RWPE2 (cell line): ENCODE results near the gene HTT.

Experiments used
- ATAC-seq: fragments of 200-7000 bp; cut with Tn5 transposase; 3 replicates; pipeline ENCODE4 v1.9.1; 2021; ENCODE audit warnings: low read depth
- DNase-seq: peaks from one replicate; pipeline ENCODE4 v3.0.0-alpha.2; 2020; ENCODE audit warnings: low spot score
- H3K27ac ChIP-seq: fragments of 450-650 bp; 2 replicates; pipeline ENCODE4 v1.5.1; 2017; ENCODE audit warnings: mild to moderate bottlenecking; ENCODE audit not compliant: poor library complexity, severe bottlenecking
- H3K27me3 ChIP-seq: fragments of 250-450 bp; sonication (Bioruptor Pico); 2 replicates; pipeline ENCODE4 v1.5.1; 2021; ENCODE audit warnings: mild to moderate bottlenecking, moderate library complexity; ENCODE audit not compliant: insufficient read depth, poor library complexity, severe bottlenecking
- H3K36me3 ChIP-seq: fragments of 250-450 bp; sonication (Bioruptor Pico); 2 replicates; pipeline ENCODE4 v1.5.1; 2020; ENCODE audit warnings: low read depth, mild to moderate bottlenecking, moderate library complexity
- H3K4me1 ChIP-seq: fragments of 250-450 bp; sonication (Bioruptor Pico); 2 replicates; pipeline ENCODE4 v1.5.1; 2021; ENCODE audit warnings: mild to moderate bottlenecking, moderate library complexity; ENCODE audit not compliant: insufficient read depth, poor library complexity, severe bottlenecking
- H3K4me3 ChIP-seq: fragments of 250-450 bp; sonication (Bioruptor Pico); 2 replicates; pipeline ENCODE4 v1.5.1; 2021; ENCODE audit warnings: mild to moderate bottlenecking, moderate library complexity; ENCODE audit not compliant: severe bottlenecking
- H3K9me3 ChIP-seq: fragments of 250-450 bp; sonication (Bioruptor Pico); 2 replicates; pipeline ENCODE4 v1.5.1; 2021; ENCODE audit warnings: mild to moderate bottlenecking, moderate library complexity; ENCODE audit not compliant: severe bottlenecking
- TF ChIP-seq, protein P1 (sequence below): fragments of 450-650 bp; IDR thresholded peaks from one replicate; pipeline ENCODE4 v1.5.1; 2017; ENCODE audit warnings: mild to moderate bottlenecking, moderate library complexity; ENCODE audit not compliant: poor library complexity, severe bottlenecking

Gene HTT

DNA sequence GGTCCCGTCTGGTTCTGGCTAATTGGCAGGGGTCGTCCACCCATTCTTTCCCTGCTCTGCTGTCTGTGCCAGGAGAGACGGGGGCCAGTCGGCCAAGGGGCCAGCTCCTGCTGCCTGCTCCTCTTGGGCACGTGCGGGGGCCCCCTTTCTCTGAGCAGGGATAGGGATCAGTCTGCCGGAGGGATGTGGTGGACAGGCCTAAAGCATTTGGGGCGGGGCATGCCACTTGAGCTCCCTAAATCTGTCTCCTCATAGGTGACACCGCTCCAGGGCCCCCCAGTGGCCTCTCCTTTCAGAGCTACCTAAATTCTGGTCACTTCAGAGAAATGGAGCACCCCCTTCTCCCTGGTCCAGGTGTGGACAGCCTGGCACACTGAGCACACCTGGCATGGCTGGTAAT is 170.3 kb downstream of the HTT start:
- no peaks in the 10 kb centered on the region for H3K4me1 ChIP-seq
- no peak overlapping the region for H3K4me3 ChIP-seq
- ATAC-seq (no peak), DNase-seq (no peak)
- H3K9me3 ChIP-seq, result no peaks in the 10 kb centered on the region
- H3K36me3 ChIP-seq, result peaks cover 4% of the 10 kb centered on the region; the same call in 1 of the 2 replicates
- TF ChIP-seq, protein P1, sequence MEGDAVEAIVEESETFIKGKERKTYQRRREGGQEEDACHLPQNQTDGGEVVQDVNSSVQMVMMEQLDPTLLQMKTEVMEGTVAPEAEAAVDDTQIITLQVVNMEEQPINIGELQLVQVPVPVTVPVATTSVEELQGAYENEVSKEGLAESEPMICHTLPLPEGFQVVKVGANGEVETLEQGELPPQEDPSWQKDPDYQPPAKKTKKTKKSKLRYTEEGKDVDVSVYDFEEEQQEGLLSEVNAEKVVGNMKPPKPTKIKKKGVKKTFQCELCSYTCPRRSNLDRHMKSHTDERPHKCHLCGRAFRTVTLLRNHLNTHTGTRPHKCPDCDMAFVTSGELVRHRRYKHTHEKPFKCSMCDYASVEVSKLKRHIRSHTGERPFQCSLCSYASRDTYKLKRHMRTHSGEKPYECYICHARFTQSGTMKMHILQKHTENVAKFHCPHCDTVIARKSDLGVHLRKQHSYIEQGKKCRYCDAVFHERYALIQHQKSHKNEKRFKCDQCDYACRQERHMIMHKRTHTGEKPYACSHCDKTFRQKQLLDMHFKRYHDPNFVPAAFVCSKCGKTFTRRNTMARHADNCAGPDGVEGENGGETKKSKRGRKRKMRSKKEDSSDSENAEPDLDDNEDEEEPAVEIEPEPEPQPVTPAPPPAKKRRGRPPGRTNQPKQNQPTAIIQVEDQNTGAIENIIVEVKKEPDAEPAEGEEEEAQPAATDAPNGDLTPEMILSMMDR, result no peak
- H3K27ac ChIP-seq, result no peak overlapping the region
- H3K27me3 ChIP-seq, result no peaks in the 10 kb centered on the region

DNA sequence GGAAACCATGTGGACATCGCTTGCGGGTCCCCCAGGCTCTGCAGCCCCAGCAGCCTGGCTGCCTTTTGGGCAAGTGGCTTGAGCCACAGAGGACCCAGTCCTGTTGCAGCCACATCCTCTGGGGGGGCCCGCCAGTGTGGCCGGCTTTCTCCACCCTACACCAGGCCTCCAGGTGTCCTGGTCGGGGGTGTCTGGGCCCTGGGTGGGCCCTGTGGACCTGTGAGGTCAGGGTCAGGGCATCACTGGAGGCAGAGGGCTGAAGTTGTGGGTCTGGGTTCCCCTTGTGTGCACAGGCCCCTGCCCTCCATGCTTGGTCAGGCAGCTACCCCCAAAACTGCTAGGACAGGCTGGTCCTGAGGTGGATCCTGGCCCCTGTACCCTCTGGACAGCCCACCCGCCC is 171.2 kb downstream of the HTT start:
- TF ChIP-seq, protein P1, result no peak
- Histone ChIP-seq H3K9me3 (no peaks in the 10 kb centered on the region), H3K4me3 (no peak overlapping the region), H3K36me3 (no peaks in the 10 kb centered on the region), H3K27me3 (no peaks in the 10 kb centered on the region), H3K27ac (no peak overlapping the region), H3K4me1 (no peaks in the 10 kb centered on the region)
- no peak for DNase-seq
- no peak for ATAC-seq

DNA sequence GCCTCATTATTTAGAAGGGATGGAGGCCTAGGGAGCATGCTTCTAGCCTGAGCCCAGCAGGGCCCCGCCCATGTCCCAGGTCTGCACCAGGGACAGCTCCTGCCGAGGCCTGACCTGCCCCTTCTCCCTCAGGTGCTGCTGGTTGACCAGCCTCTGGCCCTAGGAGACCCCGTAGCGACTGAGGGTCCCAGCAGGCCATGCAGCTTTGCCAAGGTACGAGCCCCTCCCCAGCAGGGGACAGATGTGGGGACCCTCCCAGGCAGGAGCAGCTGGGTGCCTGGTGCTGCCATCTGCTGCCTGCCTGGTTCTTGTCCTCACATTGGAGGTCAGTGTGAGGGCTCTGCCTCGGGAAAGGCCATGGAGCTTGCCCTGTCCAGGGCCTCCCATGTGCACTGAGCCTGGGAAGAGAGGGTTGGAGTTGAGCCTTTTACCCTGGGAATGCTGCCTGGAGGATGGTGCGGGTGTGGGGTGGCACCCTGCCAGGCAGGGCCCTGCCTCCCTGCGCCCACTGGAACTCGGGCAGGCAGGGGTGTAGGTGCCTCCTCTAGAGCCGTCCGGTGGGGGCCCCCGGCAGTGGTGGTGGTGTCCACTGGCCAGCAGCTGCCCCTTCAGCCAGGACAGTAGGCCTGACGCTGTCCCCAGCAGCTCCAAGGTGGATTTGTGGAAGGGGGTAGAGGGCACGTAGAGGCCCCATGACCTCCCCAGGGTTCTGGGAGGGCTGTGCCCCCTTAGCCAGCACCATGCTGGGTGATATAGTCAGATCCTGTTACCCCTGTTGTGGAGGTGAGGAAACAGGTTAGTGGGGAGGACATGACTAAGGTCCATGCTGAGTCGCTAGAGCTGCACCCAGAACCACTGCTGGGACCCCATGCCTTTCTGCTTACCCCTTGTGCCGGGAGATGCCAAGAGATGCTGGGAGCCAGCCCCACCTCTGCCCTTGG is 172.2 kb downstream of the HTT start:
- no peaks in the 10 kb centered on the region for H3K36me3 ChIP-seq
- H3K27ac ChIP-seq, result no peak overlapping the region
- no peak for ATAC-seq
- H3K27me3 ChIP-seq, result no peaks in the 10 kb centered on the region
- TF ChIP-seq, protein P1, result peak; percentile 10
- H3K4me1 ChIP-seq, result no peaks in the 10 kb centered on the region
- DNase-seq, result no peak
- no peaks in the 10 kb centered on the region for H3K9me3 ChIP-seq
- no peak overlapping the region for H3K4me3 ChIP-seq

DNA sequence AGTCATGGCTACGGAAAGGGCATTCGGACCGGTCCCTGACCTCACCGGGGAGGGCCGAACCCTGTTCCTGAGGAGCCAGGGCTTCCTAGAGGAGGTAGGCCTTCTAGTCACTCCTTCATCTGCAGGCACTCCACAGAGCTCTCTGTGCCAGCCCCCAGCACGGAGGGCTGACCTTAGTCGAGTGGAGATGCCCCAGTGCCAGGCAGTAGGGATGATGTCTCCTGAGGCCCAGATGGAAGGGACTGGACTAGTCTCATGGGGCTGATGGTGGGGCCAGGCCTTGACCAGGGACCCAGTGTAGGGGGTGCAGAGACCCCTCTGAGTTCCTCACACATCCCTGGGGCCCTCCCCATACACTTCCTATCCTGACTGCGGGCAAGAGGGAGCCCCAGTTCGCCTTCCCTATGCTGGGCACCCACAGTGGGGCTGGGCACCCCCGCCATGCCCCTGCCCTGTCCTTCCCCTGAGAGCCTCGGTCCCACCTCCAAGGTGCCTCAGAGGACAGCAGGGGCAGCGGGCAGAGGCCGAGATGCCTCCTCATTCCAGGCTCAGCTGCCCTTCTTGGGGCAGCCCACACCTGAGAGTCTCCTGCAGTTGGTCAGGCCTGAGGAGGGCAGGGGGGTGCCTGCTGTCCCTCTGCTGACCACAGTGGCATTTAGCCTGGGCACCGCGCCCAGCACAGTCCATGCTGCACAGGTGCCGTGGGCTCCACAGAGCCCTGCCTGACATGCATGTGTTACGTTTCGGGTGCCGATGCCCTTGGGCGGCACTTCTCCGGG is 173.1 kb downstream of the HTT start:
- no peaks in the 10 kb centered on the region for H3K36me3 ChIP-seq
- no peak overlapping the region for H3K27ac ChIP-seq
- TF ChIP-seq, protein P1, result no peak
- H3K4me3 ChIP-seq, result no peak overlapping the region
- no peaks in the 10 kb centered on the region for H3K4me1 ChIP-seq
- H3K9me3 ChIP-seq, result no peaks in the 10 kb centered on the region
- no peak for DNase-seq
- H3K27me3 ChIP-seq, result no peaks in the 10 kb centered on the region
- no peak for ATAC-seq

DNA sequence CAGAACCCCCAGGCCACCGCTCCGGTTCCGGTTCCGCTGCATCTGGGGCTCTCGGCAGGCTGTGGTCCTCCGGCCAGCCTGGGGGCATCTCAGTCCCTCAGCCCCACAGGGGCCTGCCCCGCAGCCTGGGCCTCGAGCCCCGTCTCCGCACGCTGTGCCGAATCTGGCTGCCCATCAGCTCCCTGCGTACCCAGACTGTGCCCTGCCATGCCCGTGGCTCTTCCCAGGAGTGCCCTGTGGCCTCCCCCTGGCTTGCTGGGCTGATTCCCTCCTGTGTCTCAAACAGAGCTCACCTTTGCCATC is 173.6 kb downstream of the HTT start:
- no peaks in the 10 kb centered on the region for H3K36me3 ChIP-seq
- H3K4me3 ChIP-seq, result no peak overlapping the region
- ATAC-seq, result no peak
- H3K27ac ChIP-seq, result no peak overlapping the region
- H3K27me3 ChIP-seq, result no peaks in the 10 kb centered on the region
- H3K9me3 ChIP-seq, result no peaks in the 10 kb centered on the region
- H3K4me1 ChIP-seq, result no peaks in the 10 kb centered on the region
- DNase-seq, result no peak
- TF ChIP-seq, protein P1, result no peak
